IMR-90 (cell line): ENCODE results near the gene CRTC1. TPM values are rescaled to one million over a fixed set of nuclear protein-coding genes. Genes with fewer than 3 reads are reported as not detected.

Source experiments
- ATAC-seq: fragments of 200-7000 bp; cut with Tn5 transposase; 2 replicates; pipeline ENCODE4 v1.9.1; 2020; ENCODE audit warnings: low read depth, mild to moderate bottlenecking, moderate library complexity
- BruUV-seq: library from RNA; stranded (reverse); fragments of 400-500 nt; replicated peaks from 2 replicates; lab custom pipeline; 2021; lab: Mats Ljungman, UMichigan
- CTCF ChIA-PET: fragments of 300-600 bp; formaldehyde crosslinking; extraction: SDS; loops from one replicate; lab custom pipeline; 2021; ENCODE audit warnings: antibody characterized with exemption; lab: Yijun Ruan, JAX
- POLR2A ChIA-PET: fragments of 300-600 bp; sonication (Branson Sonifier 250); formaldehyde crosslinking; loops from one replicate; lab custom pipeline; 2022; ENCODE audit warnings: antibody characterized with exemption; ENCODE audit not compliant: unreplicated experiment; lab: Charles Lee
- DNase-seq: peaks from one replicate; pipeline ENCODE4 v3.0.0; 2013
- H2AFZ ChIP-seq: replicated peaks from 2 replicates; pipeline ENCODE3; 2013; ENCODE audit warnings: low read length, mild to moderate bottlenecking; ENCODE audit not compliant: poor library complexity
- H2AK5ac ChIP-seq: 2 replicates; pipeline ENCODE4 v1.6.1; 2013; ENCODE audit warnings: low read depth, low read length, inconsistent platforms
- H2AK9ac ChIP-seq: replicated peaks from 2 replicates; pipeline ENCODE3; 2013; ENCODE audit warnings: mild to moderate bottlenecking, low read depth, low read length, moderate library complexity; ENCODE audit not compliant: poor library complexity
- H2BK120ac ChIP-seq: 2 replicates; pipeline ENCODE4 v1.6.1; 2013; ENCODE audit warnings: low read depth, low read length, inconsistent platforms
- H2BK15ac ChIP-seq: 3 replicates; pipeline ENCODE4 v1.6.1; 2013; ENCODE audit warnings: low read depth, low read length, inconsistent platforms
- H2BK20ac ChIP-seq: 2 replicates; pipeline ENCODE4 v1.6.1; 2013; ENCODE audit warnings: low read depth, mild to moderate bottlenecking, inconsistent platforms, low read length, moderate library complexity
- H2BK5ac ChIP-seq: 2 replicates; pipeline ENCODE4 v1.6.1; 2013; ENCODE audit warnings: mild to moderate bottlenecking, low read depth, low read length, inconsistent platforms; ENCODE audit not compliant: poor library complexity, severe bottlenecking
- H3K14ac ChIP-seq: replicated peaks from 2 replicates; pipeline ENCODE4 v1.6.1; 2013; ENCODE audit warnings: low read depth, low read length, inconsistent platforms
- H3K18ac ChIP-seq: 2 replicates; pipeline ENCODE4 v1.6.1; 2013; ENCODE audit warnings: low read depth, low read length, control low read depth
- H3K23ac ChIP-seq: 2 replicates; pipeline ENCODE4 v1.6.1; 2013; ENCODE audit warnings: low read depth, low read length, inconsistent platforms
- H3K27ac ChIP-seq: 2 replicates; pipeline ENCODE4 v1.5.1; 2013; ENCODE audit warnings: mild to moderate bottlenecking, control low read depth, low read length; ENCODE audit not compliant: insufficient read depth
- H3K27me3 ChIP-seq: 2 replicates; pipeline ENCODE4 v1.6.1; 2013; ENCODE audit warnings: low read length; ENCODE audit not compliant: control insufficient read depth, insufficient read depth
- H3K36me3 ChIP-seq: 2 replicates; pipeline ENCODE4 v1.6.1; 2013; ENCODE audit warnings: low read length, mixed read lengths; ENCODE audit not compliant: control insufficient read depth, insufficient read depth
- H3K4ac ChIP-seq: 2 replicates; pipeline ENCODE4 v1.6.1; 2013; ENCODE audit warnings: low read depth, low read length, inconsistent platforms
- H3K4me1 ChIP-seq: 2 replicates; pipeline ENCODE4 v1.6.1; 2013; ENCODE audit warnings: low read length, mixed read lengths; ENCODE audit not compliant: control insufficient read depth, insufficient read depth
- H3K4me2 ChIP-seq: 2 replicates; pipeline ENCODE4 v1.6.1; 2013; ENCODE audit warnings: low read depth, mild to moderate bottlenecking, control low read depth, low read length, moderate library complexity
- H3K4me3 ChIP-seq: 2 replicates; pipeline ENCODE4 v1.5.1; 2013; ENCODE audit warnings: low read depth, mild to moderate bottlenecking, control low read depth, low read length, moderate library complexity; ENCODE audit not compliant: insufficient read depth
- H3K56ac ChIP-seq: 2 replicates; pipeline ENCODE4 v1.6.1; 2013; ENCODE audit warnings: low read length, inconsistent platforms; ENCODE audit not compliant: insufficient read depth; ENCODE audit errors: extremely low read depth
- H3K79me1 ChIP-seq, 2 experiments: 2 replicates each; pipeline ENCODE4 v1.6.1; 2013; ENCODE audit warnings: low read length in 2 of 2, inconsistent platforms in 1 of 2, low read depth in 1 of 2
- H3K9ac ChIP-seq: 2 replicates; pipeline ENCODE4 v1.6.1; 2013; ENCODE audit warnings: low read depth, low read length, control low read depth
- H3K9me1 ChIP-seq: 2 replicates; pipeline ENCODE4 v1.6.1; 2013; ENCODE audit warnings: low read length, inconsistent platforms; ENCODE audit not compliant: insufficient read depth
- H3K9me3 ChIP-seq: 2 replicates; pipeline ENCODE4 v1.6.1; 2013; ENCODE audit warnings: low read length; ENCODE audit not compliant: control insufficient read depth, insufficient read depth
- H4K20me1 ChIP-seq: 2 replicates; pipeline ENCODE4 v1.6.1; 2013; ENCODE audit warnings: low read length, inconsistent platforms; ENCODE audit not compliant: insufficient read depth
- H4K5ac ChIP-seq: 2 replicates; pipeline ENCODE4 v1.6.1; 2013; ENCODE audit warnings: mild to moderate bottlenecking, low read depth, low read length, control low read depth
- H4K8ac ChIP-seq, 2 experiments: 2 replicates each; pipeline ENCODE4 v1.6.1; 2013; ENCODE audit warnings: low read depth in 2 of 2, low read length in 2 of 2, control low read depth in 1 of 2, inconsistent platforms in 1 of 2
- H4K91ac ChIP-seq: 2 replicates; pipeline ENCODE4 v1.6.1; 2013; ENCODE audit warnings: low read depth, low read length, inconsistent platforms; ENCODE audit not compliant: insufficient read depth
- BHLHE40 ChIP-seq: fragments of 150-350 bp; IDR thresholded peaks from 2 replicates; pipeline ENCODE4 v1.6.1; 2016; ENCODE audit warnings: mild to moderate bottlenecking, low read depth, low read length
- CEBPB ChIP-seq: IDR thresholded peaks from 2 replicates; pipeline ENCODE4 v1.6.1; 2012; ENCODE audit warnings: low read depth, low read length, improper control_type of control experiment
- CHD1 ChIP-seq: IDR thresholded peaks from 2 replicates; pipeline ENCODE4 v1.6.1; 2012; ENCODE audit warnings: low read depth, low read length, improper control_type of control experiment
- CTCF ChIP-seq: conservative IDR thresholded peaks from 2 replicates; pipeline ENCODE4 v1.5.1; 2012; ENCODE audit warnings: mild to moderate bottlenecking, low read depth, low read length, improper control_type of control experiment
- ELK1 ChIP-seq: fragments of 150-350 bp; IDR thresholded peaks from 2 replicates; pipeline ENCODE4 v1.6.1; 2016; ENCODE audit warnings: low read depth, mild to moderate bottlenecking, low read length, moderate library complexity, borderline replicate concordance
- MAFK ChIP-seq: IDR thresholded peaks from 2 replicates; pipeline ENCODE4 v1.6.1; 2012; ENCODE audit warnings: low read depth, low read length, improper control_type of control experiment
- NFE2L2 ChIP-seq: fragments of 150-350 bp; IDR thresholded peaks from 2 replicates; pipeline ENCODE4 v1.6.1; 2016; ENCODE audit warnings: low read depth, mild to moderate bottlenecking, low read length
- POLR2A ChIP-seq: IDR thresholded peaks from 2 replicates; pipeline ENCODE4 v1.6.1; 2012; ENCODE audit warnings: mild to moderate bottlenecking, low read depth, low read length
- RAD21 ChIP-seq: IDR thresholded peaks from 2 replicates; pipeline ENCODE4 v1.6.1; 2012; ENCODE audit warnings: low read length, improper control_type of control experiment
- RCOR1 ChIP-seq: IDR thresholded peaks from 2 replicates; pipeline ENCODE4 v1.6.1; 2012; ENCODE audit warnings: mild to moderate bottlenecking, low read length, improper control_type of control experiment; ENCODE audit not compliant: insufficient replicate concordance
- RFX5 ChIP-seq: IDR thresholded peaks from 2 replicates; pipeline ENCODE4 v1.8.0; 2012; ENCODE audit warnings: low read depth, mild to moderate bottlenecking, low read length, moderate library complexity
- WGBS, 2 experiments: methylation state at CpG; one replicate each; pipeline versions ENCODE4 v1.1.5 to v1.1.7; 2013; ENCODE audit warnings: missing lambda C conversion rate in 2 of 2; ENCODE audit not compliant: insufficient read length in 1 of 2; ENCODE audit errors: extremely low coverage in 2 of 2; 5-methylcytosine and 5-hydroxymethylcytosine counted together
- dilution Hi-C: fragments of 300-500 bp; cut with HindIII; formaldehyde crosslinking; loops from one replicate; pipeline ENCODE4 v1.14.3; 2018; ENCODE audit warnings: low sequenced_read_pairs; ENCODE audit not compliant: unreplicated experiment
- in situ Hi-C: fragments of 300-500 bp; cut with MboI; formaldehyde crosslinking; loops from 3 replicates; pipeline ENCODE4 v1.14.3; 2019; ENCODE audit warnings: low sequenced_read_pairs, inconsistent platforms, mixed read lengths
- intact Hi-C: fragments of 100-400 bp; cut with micrococcal nuclease; formaldehyde crosslinking; loops from 2 replicates; pipeline ENCODE4 v1.10.0; 2022
- polyA plus RNA-seq, 3 experiments: library from polyadenylated mRNA; depleted of rRNA; stranded (reverse); fragments of >200 nt; gene quantifications; 2 replicates each; pipeline ENCODE4 v1.2.3, GENCODE V29; 2012; ENCODE audit warnings: low replicate concordance in 1 of 3
- total RNA-seq: library from RNA; depleted of rRNA; stranded (reverse); fragments of >200 nt; gene quantifications from 2 replicates; pipeline ENCODE4 v1.2.3, GENCODE V29; 2012

The CRTC1 gene
- total and polyA plus RNA-seq, 2 of the 4 experiments (the other 2 are of a cell fraction), result 0.18 to 5.7 TPM

- BruUV-seq, result no TSS peak
- TF ChIP-seq POLR2A, result no peak
- no peak for TF ChIP-seq NFE2L2
- no peak for TF ChIP-seq ELK1
- no peak for TF ChIP-seq CEBPB
- no peak for TF ChIP-seq RCOR1
- no peak for TF ChIP-seq RFX5
- TF ChIP-seq RAD21, result no peak
- TF ChIP-seq MAFK, result no peak
- no peak for TF ChIP-seq BHLHE40
- TF ChIP-seq CHD1, result no peak
- TF ChIP-seq CTCF, result no peak
Observed at GRCh38 chr19:18742324-18742723, 58.8 kb downstream of the CRTC1 start.

More at GRCh38 chr19:18742324-18742723, 58.8 kb downstream of the CRTC1 start:
- Histone ChIP-seq H3K36me3 (peaks cover 4% of the 10 kb centered on the region; the same call in 1 of the 2 replicates), H3K9me3 (no peaks in the 10 kb centered on the region), H3K4ac (no peak overlapping the region), H3K4me1 (peaks cover 7% of the 10 kb centered on the region; the same call in 1 of the 2 replicates), H2BK15ac (no peak overlapping the region), H4K91ac (no peak overlapping the region), H2AK5ac (no peak overlapping the region), H2BK5ac (no peak overlapping the region), H3K4me2 (no peak overlapping the region), H4K5ac (no peak overlapping the region), H3K23ac (no peak overlapping the region), H4K8ac (no peak overlapping the region), H3K27ac (no peak overlapping the region), H3K9me1 (no peaks in the 10 kb centered on the region), H3K18ac (no peak overlapping the region), H2BK120ac (no peak overlapping the region), H3K4me3 (no peak overlapping the region), H2BK20ac (no peak overlapping the region), H3K56ac (no peak overlapping the region), H4K20me1 (peaks cover 20% of the 10 kb centered on the region), H2AFZ (no peak overlapping the region), H3K9ac (no peak overlapping the region), H3K27me3 (no peaks in the 10 kb centered on the region), H3K14ac (no peak overlapping the region), H3K79me1 (peaks cover 0 to 7% of the 10 kb centered on the region in 2 experiments; a peak in 2 of 4 replicates), H2AK9ac (peak overlapping the region; percentile 65)
- DNase-seq (no peak), ATAC-seq (no peak)
- intact Hi-C loops, result no loop called here
- WGBS, 2 experiments, result 86% methylated on average over 13 of the region's 14 CpGs; no CpG with 5 or more reads in 1 of the 2 experiments
- ChIA-PET POLR2A (no interaction called here), CTCF (no interaction called here)
- dilution Hi-C loops, result no loop called here
- in situ Hi-C loops, result no loop called here
